ENCODE measurements around the gene NLRP5. TPM values are rescaled to one million over a fixed set of nuclear protein-coding genes. Genes with fewer than 3 reads are reported as not detected.
A peak's percentile ranks its signal among the peaks of the same experiment; 100 is the strongest.
"Not testable (repeated sequence)": the region's sequence is repeated elsewhere in the genome, so short reads cannot be mapped to it uniquely, and the experiment has no call there.

NLRP5 gene
- total and polyA plus RNA-seq, 12 donors: not detected

GRCh38 chr19:56097776-56098175, 111.2 kb downstream of the NLRP5 start:
- TF ChIP-seq CTCF (IDR thresholded peaks at IDR 0.05): no peak
- peaks cover 0 to 19% (median 10%) of the 10 kb centered on the region in 9 donors for H3K4me1 ChIP-seq
- H3K27me3 ChIP-seq: no peaks in the 10 kb centered on the region
- H3K4me3 ChIP-seq: no peak overlapping the region
- no peak for ATAC-seq
- H3K9me3 ChIP-seq: no peaks in the 10 kb centered on the region
- intact Hi-C loops (cut with DNase I): no loop called here
- 85 to 87% methylated on average over 7 of the region's 7 CpGs for WGBS, 2 donors
- no peak overlapping the region for H3K27ac ChIP-seq
- H3K36me3 ChIP-seq: peaks cover 0 to 78% (median 9%) of the 10 kb centered on the region in 9 donors
- DNase-seq: peak in 1 of 2 donors; percentile 5

- DNase-seq; H3K4me3 ChIP-seq; H3K27ac ChIP-seq; H3K27me3 ChIP-seq; intact Hi-C loops (cut with DNase I); ATAC-seq; H3K9me3 ChIP-seq: not testable (repeated sequence)
- peaks cover 0 to 24% (median 10%) of the 10 kb centered on the region in 9 donors for H3K4me1 ChIP-seq
- 96 to 97% methylated on average over 16 to 21 of the region's 21 CpGs for WGBS, 2 donors
- peaks cover 0 to 81% (median 9%) of the 10 kb centered on the region in 9 donors for H3K36me3 ChIP-seq
Observed at GRCh38 chr19:56098237-56098636, 111.7 kb downstream of the NLRP5 start.

- TF ChIP-seq CTCF (IDR thresholded peaks at IDR 0.05): no peak
- no peaks in the 10 kb centered on the region for H3K9me3 ChIP-seq
- H3K36me3 ChIP-seq: peaks cover 0 to 77% (median 9%) of the 10 kb centered on the region in 9 donors
- 96 to 98% methylated on average over 30 to 34 of the region's 34 CpGs for WGBS, 2 donors
- H3K4me3 ChIP-seq: no peak overlapping the region
- H3K27me3 ChIP-seq: no peaks in the 10 kb centered on the region
- DNase-seq (peak in 1 of 2 donors; percentile 4), ATAC-seq (no peak)
- H3K27ac ChIP-seq: no peak overlapping the region
- intact Hi-C loops (cut with DNase I): no loop called here
- H3K4me1 ChIP-seq: peaks cover 0 to 26% (median 10%) of the 10 kb centered on the region in 9 donors
Observed at GRCh38 chr19:56098731-56099568, 112.4 kb downstream of the NLRP5 start.

- peak in 1 of 8 donors; percentile 14 for ATAC-seq
- no peak overlapping the region for H3K4me3 ChIP-seq
- 90 to 92% methylated on average over 31 of the region's 31 CpGs for WGBS, 2 donors
- H3K36me3 ChIP-seq: peaks cover 0 to 68% (median 9%) of the 10 kb centered on the region in 9 donors
- H3K27ac ChIP-seq: no peak overlapping the region
- intact Hi-C loops (cut with DNase I): loop anchor here in 1 of 10 donors (10.0 kb wide), 1 partner anchor 55 kb away; no protein-coding TSS in a partner anchor
- H3K9me3 ChIP-seq: no peaks in the 10 kb centered on the region
- peak in 1 of 2 donors; percentile 6 for DNase-seq
- TF ChIP-seq CTCF (IDR thresholded peaks at IDR 0.05): no peak
- H3K4me1 ChIP-seq: peaks cover 0 to 31% (median 14%) of the 10 kb centered on the region in 9 donors
- no peaks in the 10 kb centered on the region for H3K27me3 ChIP-seq
Observed at GRCh38 chr19:56099638-56100539, 113.3 kb downstream of the NLRP5 start.

Measured in heart right ventricle (tissue), 16 donors.